GM19099 (cell line): ENCODE data around the gene KIAA0753.

Source experiments
- POLR2A ChIP-seq: IDR thresholded peaks from 3 replicates; pipeline ENCODE4 v1.6.1; 2011; ENCODE audit warnings: low read depth; ENCODE audit not compliant: insufficient read length; ENCODE audit errors: extremely low read depth

Gene KIAA0753

GRCh38 chr17:6636616-6637457, 3.7 kb downstream of the KIAA0753 start:
- no peak for TF ChIP-seq POLR2A

- TF ChIP-seq POLR2A, result no peak
Observed at GRCh38 chr17:6636105-6636504, 4.4 kb downstream of the KIAA0753 start.

- TF ChIP-seq POLR2A, result no peak
Observed at GRCh38 chr17:6633263-6633662, 7.2 kb downstream of the KIAA0753 start.

DNA sequence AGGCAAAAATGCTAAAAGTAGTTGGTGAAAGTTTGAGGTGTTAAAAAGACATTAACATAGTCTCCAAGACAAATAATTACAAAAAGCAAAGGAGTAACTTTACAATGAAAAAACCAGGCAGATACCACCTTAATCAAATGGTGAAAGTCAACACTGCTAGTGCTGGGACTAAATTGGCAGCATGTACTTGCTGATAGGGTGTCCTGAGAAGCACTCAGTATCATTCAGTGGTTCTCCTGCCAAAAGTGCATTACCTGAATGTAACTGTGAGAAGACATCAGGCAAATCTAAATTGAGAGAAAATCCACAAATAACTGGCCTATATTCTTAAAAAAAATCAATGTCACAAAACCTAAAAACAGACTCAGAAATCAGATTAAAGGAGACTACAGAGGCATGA, 8.0 kb downstream of the KIAA0753 start:
- no peak for TF ChIP-seq POLR2A

- TF ChIP-seq POLR2A, result no peak
Observed at GRCh38 chr17:6630390-6630789, 10.1 kb downstream of the KIAA0753 start.

GRCh38 chr17:6627019-6627418, 13.5 kb downstream of the KIAA0753 start:
- TF ChIP-seq POLR2A, result no peak

- no peak for TF ChIP-seq POLR2A
Observed at GRCh38 chr17:6626616-6627015, 13.9 kb downstream of the KIAA0753 start.

DNA sequence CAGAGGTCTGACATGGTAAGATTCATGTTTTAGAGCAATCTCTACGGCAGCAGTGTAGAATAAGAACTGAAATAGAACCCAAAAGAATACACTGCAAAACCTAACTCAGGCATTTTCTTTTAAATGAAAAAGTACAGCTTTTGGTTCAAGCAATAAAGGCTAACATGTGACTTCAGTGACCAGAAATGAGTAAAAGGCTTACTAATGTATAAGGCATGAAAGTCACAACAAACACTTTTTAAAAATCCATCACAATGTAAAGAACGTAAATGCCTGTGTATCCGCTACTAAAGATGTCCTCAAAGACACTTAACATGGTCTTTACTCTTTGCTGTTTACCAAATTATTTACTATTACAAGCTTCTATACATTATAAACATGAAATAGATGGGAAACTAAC, 16.6 kb downstream of the KIAA0753 start:
- no peak for TF ChIP-seq POLR2A

GRCh38 chr17:6611231-6611630, 29.3 kb downstream of the KIAA0753 start:
- no peak for TF ChIP-seq POLR2A

DNA sequence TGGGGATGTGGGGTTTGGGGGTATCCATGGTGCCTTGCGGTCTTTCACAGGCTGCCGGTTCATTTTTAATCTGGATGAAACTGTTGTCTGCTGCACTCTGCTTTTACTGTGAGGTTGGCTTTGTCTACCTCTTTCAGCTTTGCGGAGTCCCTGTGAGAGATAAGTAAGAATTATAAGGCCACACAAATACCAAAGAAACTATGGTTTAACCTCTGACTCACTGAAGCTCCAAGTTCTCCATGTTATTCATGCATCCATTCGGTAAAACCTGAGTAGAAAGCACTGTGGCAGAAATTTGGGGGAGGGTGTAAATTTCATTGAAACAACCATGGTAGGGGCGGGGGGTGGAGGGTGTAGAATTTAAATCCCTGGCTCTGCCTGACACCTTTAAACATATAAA, 30.5 kb downstream of the KIAA0753 start:
- no peak for TF ChIP-seq POLR2A

- TF ChIP-seq POLR2A, result no peak
Observed at GRCh38 chr17:6608321-6608720, 32.2 kb downstream of the KIAA0753 start.

- TF ChIP-seq POLR2A, result no peak
Observed at GRCh38 chr17:6605142-6605541, 35.4 kb downstream of the KIAA0753 start.

- TF ChIP-seq POLR2A, result no peak
Observed at GRCh38 chr17:6603744-6604325, 36.7 kb downstream of the KIAA0753 start.

DNA sequence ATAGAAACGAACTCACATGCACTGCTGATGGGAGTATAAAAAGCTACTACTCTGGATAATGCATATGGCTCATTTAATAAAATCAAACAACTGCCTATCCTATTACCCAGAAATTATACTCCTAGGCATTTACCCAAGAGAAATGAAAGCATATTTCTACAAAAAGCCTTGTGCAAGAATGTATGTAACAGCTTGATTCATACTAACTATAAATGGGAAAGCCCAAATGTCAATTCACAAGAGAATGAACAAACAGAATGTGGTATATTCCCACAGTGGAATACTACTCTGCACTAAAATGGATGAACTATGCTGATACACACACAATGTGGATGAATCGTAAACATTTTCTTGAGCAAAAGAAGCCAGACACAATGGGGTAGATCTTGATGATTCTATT, 38.4 kb downstream of the KIAA0753 start:
- no peak for TF ChIP-seq POLR2A

GRCh38 chr17:6599364-6599763, 41.1 kb downstream of the KIAA0753 start:
- TF ChIP-seq POLR2A, result no peak

GRCh38 chr17:6597727-6598126, 42.8 kb downstream of the KIAA0753 start:
- TF ChIP-seq POLR2A, result no peak

DNA sequence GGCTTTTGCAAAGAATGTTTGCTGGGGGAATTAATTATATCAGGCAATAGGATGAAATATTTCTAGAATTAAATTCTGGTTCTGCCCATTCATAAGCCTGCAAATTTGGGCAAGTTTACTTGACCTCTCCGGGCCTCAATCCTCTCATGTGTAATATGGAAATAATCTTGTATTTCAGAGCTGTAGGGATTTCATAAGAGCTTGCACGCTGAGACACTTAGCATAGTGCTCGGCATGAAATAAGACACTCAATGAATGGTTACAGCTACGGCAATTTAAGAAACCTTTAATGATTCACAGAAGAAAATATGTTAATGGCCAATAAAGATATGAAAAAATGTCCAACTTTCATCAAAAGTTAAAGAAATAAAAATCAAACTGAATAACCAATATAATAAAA, 43.6 kb downstream of the KIAA0753 start:
- no peak for TF ChIP-seq POLR2A

DNA sequence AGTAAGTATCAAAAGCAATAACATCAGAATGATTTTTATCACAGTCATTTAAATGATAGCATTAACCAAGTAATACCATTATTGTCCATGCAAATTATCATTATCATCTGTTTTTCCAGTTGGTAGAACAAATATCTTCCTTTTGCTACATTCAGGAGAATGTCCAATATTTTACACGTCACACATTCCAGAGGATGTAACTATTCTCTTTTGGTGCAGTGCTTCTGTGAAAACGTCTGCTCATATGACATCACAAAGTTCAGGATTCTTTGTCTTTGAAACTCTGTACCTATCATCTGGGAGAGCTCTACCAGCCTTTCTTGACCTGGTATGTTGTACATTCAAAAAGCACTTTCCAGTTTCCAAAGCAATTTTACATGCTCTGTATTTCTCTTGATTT, 44.0 kb downstream of the KIAA0753 start:
- TF ChIP-seq POLR2A, result no peak

DNA sequence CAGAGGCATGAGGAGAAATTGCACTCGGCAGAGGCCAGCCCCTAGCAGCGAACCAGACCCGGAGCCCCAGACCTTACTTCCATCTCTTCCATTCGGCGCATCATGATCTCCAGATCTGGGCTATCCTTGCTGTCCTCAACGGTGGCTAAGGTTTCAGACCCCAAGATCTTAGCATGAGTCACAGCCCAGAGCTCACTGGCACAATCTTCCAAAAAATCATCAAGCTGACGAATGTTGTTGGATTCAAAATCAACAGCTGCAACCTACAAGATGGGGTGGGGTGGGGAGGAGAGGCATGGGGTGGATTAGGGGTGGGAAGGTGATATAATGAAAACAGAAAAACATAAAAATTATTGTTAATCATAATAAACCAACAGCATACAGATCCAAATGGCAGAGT, 44.4 kb downstream of the KIAA0753 start:
- no peak for TF ChIP-seq POLR2A
